ENCODE measurements around the gene LRP1B.

- no peak for TF ChIP-seq CTCF (IDR thresholded peaks at IDR 0.05)
- TF ChIP-seq POLR2A (IDR thresholded peaks at IDR 0.05): no peak
Observed at GRCh38 chr2:140657657-140658056, 1473.2 kb downstream of the LRP1B start.

All from tibial nerve (tissue), 3 donors.